PC-9 (cell line): ENCODE data around the gene CHRD. TPM values are rescaled to one million over a fixed set of nuclear protein-coding genes. Genes with fewer than 3 reads are reported as not detected.

Experiments used
- BruUV-seq: library from RNA; stranded (reverse); fragments of 400-500 nt; replicated peaks from 2 replicates; lab custom pipeline; 2021; lab: Mats Ljungman, UMichigan
- CTCF ChIA-PET: fragments of 300-600 bp; sonication (Branson Sonifier 250); formaldehyde crosslinking; loops from one replicate; lab custom pipeline; 2022; ENCODE audit warnings: antibody characterized with exemption; lab: Charles Lee
- POLR2A ChIA-PET: fragments of 300-600 bp; sonication (Branson Sonifier 250); formaldehyde crosslinking; loops from one replicate; lab custom pipeline; 2022; ENCODE audit warnings: antibody characterized with exemption; ENCODE audit not compliant: unreplicated experiment; lab: Charles Lee
- DNase-seq, 2 experiments: peaks; one replicate each; pipeline versions ENCODE4 v3.0.0 to v3.0.0-alpha.2; 2015 to 2022; ENCODE audit warnings: mixed read lengths in 1 of 2
- H2AFZ ChIP-seq: fragments of 200-600 bp; sonication (generic); 2 replicates; pipeline ENCODE4 v1.8.1; 2017; ENCODE audit warnings: antibody characterized with exemption
- H3F3A ChIP-seq: fragments of 200-600 bp; sonication (generic); 2 replicates; pipeline ENCODE4 v1.8.1; 2017; ENCODE audit warnings: antibody characterized with exemption, mild to moderate bottlenecking, low read depth; ENCODE audit not compliant: insufficient read depth
- H3K27ac ChIP-seq: fragments of 200-600 bp; sonication (generic); 2 replicates; pipeline ENCODE4 v1.6.1; 2016; ENCODE audit warnings: mixed run types
- H3K27me3 ChIP-seq: fragments of 200-600 bp; sonication (generic); 2 replicates; pipeline ENCODE4 v1.6.1; 2016; ENCODE audit warnings: low read depth, mixed run types; ENCODE audit not compliant: insufficient read depth
- H3K36me3 ChIP-seq: fragments of 200-600 bp; sonication (generic); 2 replicates; pipeline ENCODE4 v1.6.1; 2016; ENCODE audit warnings: low read depth, mixed run types
- H3K4me1 ChIP-seq: fragments of 200-600 bp; sonication (generic); replicated peaks from 2 replicates; pipeline ENCODE4 v1.6.1; 2016; ENCODE audit warnings: mixed run types; ENCODE audit not compliant: insufficient read depth
- H3K4me2 ChIP-seq: fragments of 200-600 bp; sonication (generic); 2 replicates; pipeline ENCODE4 v1.6.1; 2017; ENCODE audit warnings: mixed run types
- H3K4me3 ChIP-seq: fragments of 200-600 bp; sonication (generic); 2 replicates; pipeline ENCODE4 v1.6.1; 2016; ENCODE audit warnings: mixed run types
- H3K79me2 ChIP-seq: fragments of 200-600 bp; sonication (generic); 2 replicates; pipeline ENCODE4 v1.6.1; 2017; ENCODE audit warnings: low read depth, mixed run types
- H3K9me2 ChIP-seq: fragments of 200-600 bp; sonication (generic); 2 replicates; pipeline ENCODE4 v1.8.1; 2017; ENCODE audit warnings: mild to moderate bottlenecking; ENCODE audit not compliant: insufficient read depth
- H3K9me3 ChIP-seq: fragments of 200-600 bp; sonication (generic); 2 replicates; pipeline ENCODE4 v1.8.1; 2016; ENCODE audit warnings: low read depth; ENCODE audit not compliant: insufficient read depth
- H4K20me1 ChIP-seq: fragments of 200-600 bp; sonication (generic); 2 replicates; pipeline ENCODE4 v1.8.1; 2017; ENCODE audit not compliant: insufficient read depth
- EZH2 ChIP-seq: fragments of 200-600 bp; sonication (generic); IDR thresholded peaks from 2 replicates; pipeline ENCODE4 v1.8.0; 2017; ENCODE audit warnings: antibody characterized with exemption, low read depth
- intact Hi-C: fragments of 100-400 bp; cut with micrococcal nuclease; formaldehyde crosslinking; loops from one replicate; pipeline ENCODE4 v1.10.0; 2022; ENCODE audit not compliant: unreplicated experiment
- total RNA-seq: library from RNA; stranded (reverse); gene quantifications from 2 replicates; pipeline ENCODE4 v1.2.3, GENCODE V29; 2021
- TF ChIP-seq, protein P1 (sequence below): fragments of 200-600 bp; sonication (generic); conservative IDR thresholded peaks from 2 replicates; pipeline ENCODE4 v1.6.1; 2017; ENCODE audit warnings: mixed run types, antibody characterized with exemption, mild to moderate bottlenecking, moderate library complexity

The CHRD gene
- total RNA-seq, 1 experiment from 2014 or later: not detected

DNA sequence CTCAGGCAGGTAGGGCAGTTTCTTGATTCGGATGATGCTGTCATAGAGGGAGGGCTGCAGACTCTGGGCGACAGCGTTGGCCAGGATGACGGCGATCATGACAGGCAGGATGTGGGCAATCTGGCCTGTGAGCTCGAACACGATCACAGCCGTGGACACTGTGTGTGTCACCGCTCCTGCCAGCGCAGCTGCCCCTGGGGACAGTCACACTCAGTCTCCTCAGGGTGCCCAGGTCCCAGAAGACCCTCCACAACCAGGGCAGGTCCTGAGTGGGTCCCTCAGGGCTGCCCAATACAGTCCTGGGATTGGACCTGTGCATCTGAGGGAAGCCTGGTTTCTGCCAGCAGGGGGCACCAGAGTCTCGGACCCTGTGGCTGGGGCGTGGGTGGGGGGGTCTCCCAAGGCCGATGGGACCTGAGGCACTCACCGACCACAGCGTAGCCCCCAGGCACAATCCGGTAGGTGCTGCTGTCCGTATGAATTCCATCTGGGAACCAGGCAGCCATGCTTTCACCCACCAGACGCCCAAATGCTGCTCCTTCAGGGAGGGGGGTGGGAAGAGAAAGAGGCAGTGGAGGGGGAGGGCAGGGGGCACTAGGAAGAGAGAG, 25.6 kb upstream of the CHRD start:
- Histone ChIP-seq H4K20me1 (no peaks in the 10 kb centered on the region), H3K36me3 (no peaks in the 10 kb centered on the region), H3K9me2 (no peaks in the 10 kb centered on the region), H3F3A (0 out of 2 replicates have a peak, but pooled peaks cover 5% of the 10 kb centered on the region), H3K27me3 (no peaks in the 10 kb centered on the region), H3K27ac (no peak overlapping the region), H3K4me3 (no peak overlapping the region), H3K79me2 (no peaks in the 10 kb centered on the region), H3K4me1 (no peaks in the 10 kb centered on the region), H3K4me2 (no peak overlapping the region), H3K9me3 (no peaks in the 10 kb centered on the region), H2AFZ (no peak overlapping the region)
- POLR2A ChIA-PET: no interaction called here
- CTCF ChIA-PET: interaction anchor here (1.2 to 2.1 kb wide), 2 partner anchors 17 to 192 kb away, joined by 4 read pairs; no protein-coding TSS in a partner anchor
- DNase-seq: peak in 1 of 2 experiments; percentile 54
- intact Hi-C loops: no loop called here
- TF ChIP-seq, protein P1, sequence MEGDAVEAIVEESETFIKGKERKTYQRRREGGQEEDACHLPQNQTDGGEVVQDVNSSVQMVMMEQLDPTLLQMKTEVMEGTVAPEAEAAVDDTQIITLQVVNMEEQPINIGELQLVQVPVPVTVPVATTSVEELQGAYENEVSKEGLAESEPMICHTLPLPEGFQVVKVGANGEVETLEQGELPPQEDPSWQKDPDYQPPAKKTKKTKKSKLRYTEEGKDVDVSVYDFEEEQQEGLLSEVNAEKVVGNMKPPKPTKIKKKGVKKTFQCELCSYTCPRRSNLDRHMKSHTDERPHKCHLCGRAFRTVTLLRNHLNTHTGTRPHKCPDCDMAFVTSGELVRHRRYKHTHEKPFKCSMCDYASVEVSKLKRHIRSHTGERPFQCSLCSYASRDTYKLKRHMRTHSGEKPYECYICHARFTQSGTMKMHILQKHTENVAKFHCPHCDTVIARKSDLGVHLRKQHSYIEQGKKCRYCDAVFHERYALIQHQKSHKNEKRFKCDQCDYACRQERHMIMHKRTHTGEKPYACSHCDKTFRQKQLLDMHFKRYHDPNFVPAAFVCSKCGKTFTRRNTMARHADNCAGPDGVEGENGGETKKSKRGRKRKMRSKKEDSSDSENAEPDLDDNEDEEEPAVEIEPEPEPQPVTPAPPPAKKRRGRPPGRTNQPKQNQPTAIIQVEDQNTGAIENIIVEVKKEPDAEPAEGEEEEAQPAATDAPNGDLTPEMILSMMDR: peak; percentile 93
- TF ChIP-seq EZH2: no peak
- BruUV-seq: no TSS peak

DNA sequence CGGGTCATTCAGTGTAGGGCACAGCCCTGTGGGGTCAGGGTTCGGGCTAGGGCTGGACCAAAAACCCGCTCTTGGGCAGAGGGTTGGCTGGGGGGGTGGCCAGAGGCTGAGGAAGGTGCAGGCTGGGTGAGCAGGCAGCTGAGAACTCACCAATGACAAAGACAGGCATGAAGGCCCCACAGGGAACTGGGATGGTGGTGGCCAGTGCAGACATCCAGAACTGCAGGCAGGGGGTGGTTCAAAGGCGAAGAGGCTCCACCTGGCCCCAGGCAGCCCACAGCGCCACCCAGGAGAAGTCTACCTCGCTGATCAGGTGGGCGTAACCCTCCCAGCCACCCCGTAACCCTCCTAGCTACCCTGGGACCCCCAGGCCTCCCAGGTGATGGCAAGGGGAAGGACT, 25.1 kb upstream of the CHRD start:
- H3K27me3 ChIP-seq: no peaks in the 10 kb centered on the region
- H4K20me1 ChIP-seq: no peaks in the 10 kb centered on the region
- H3K36me3 ChIP-seq: no peaks in the 10 kb centered on the region
- no peaks in the 10 kb centered on the region for H3K9me3 ChIP-seq
- intact Hi-C loops: no loop called here
- H3K4me1 ChIP-seq: no peaks in the 10 kb centered on the region
- H3F3A ChIP-seq: 0 out of 2 replicates have a peak, but pooled peaks cover 5% of the 10 kb centered on the region
- POLR2A ChIA-PET: no interaction called here
- no peaks in the 10 kb centered on the region for H3K9me2 ChIP-seq
- no peak overlapping the region for H3K4me2 ChIP-seq
- no TSS peak for BruUV-seq
- H2AFZ ChIP-seq: no peak overlapping the region
- no peak for TF ChIP-seq EZH2
- TF ChIP-seq, protein P1: no peak
- H3K4me3 ChIP-seq: no peak overlapping the region
- no peak for DNase-seq
- H3K79me2 ChIP-seq: no peaks in the 10 kb centered on the region
- H3K27ac ChIP-seq: no peak overlapping the region
- CTCF ChIA-PET: interaction anchor here (1.2 to 2.1 kb wide), 2 partner anchors 17 to 191 kb away, joined by 4 read pairs; no protein-coding TSS in a partner anchor

DNA sequence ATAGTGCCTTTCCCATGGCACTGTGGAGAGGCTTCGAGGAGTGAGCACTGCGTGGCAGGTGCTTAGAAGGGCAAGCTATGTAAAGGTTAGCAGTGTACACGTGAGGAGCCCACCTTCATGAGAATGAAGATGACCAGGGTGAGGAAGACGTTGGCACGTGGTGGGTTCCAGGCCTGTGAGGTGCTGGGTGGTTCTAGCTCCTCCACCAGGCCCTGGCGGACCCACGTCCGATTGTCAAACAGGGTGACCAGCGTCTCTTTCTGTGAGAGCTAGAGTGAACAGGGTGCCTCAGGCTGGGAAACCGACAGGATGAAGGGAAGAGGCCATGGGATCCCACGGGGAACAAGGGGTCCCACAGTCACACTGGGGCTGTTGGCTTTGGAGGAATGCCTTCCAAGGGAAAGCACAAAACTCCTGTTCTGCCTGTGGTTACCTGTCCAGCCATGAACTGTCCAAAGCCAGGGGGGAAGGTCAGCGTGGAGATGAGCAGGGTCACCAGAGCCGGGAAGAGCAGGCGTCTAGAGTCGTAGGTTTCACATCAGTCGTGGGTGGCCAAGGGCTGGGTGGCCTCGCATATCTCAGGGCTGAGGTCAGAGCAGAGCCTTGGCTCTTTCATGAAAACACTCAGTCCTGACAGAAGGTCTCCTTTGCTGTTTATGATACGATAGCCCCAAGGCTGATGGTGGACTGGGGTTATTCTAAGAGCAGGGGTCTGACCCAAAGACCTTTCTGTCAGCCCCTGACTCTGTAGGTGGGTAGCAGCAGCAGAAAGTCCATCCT, 24.4 kb upstream of the CHRD start:
- peaks cover 5% of the 10 kb centered on the region for H3K79me2 ChIP-seq
- TF ChIP-seq, protein P1: no peak
- no peak for TF ChIP-seq EZH2
- POLR2A ChIA-PET: no interaction called here
- no peaks in the 10 kb centered on the region for H3K9me2 ChIP-seq
- intact Hi-C loops: no loop called here
- H2AFZ ChIP-seq: no peak overlapping the region
- no TSS peak for BruUV-seq
- CTCF ChIA-PET: interaction anchor here (1.2 kb wide), 1 partner anchor 16 kb away, joined by 4 read pairs; no protein-coding TSS in a partner anchor
- no peaks in the 10 kb centered on the region for H3K9me3 ChIP-seq
- DNase-seq: no peak
- H3K36me3 ChIP-seq: no peaks in the 10 kb centered on the region
- H3K4me1 ChIP-seq: peaks cover 5% of the 10 kb centered on the region
- no peaks in the 10 kb centered on the region for H3F3A ChIP-seq
- H3K27ac ChIP-seq: no peak overlapping the region
- H3K27me3 ChIP-seq: no peaks in the 10 kb centered on the region
- H3K4me2 ChIP-seq: no peak overlapping the region
- no peaks in the 10 kb centered on the region for H4K20me1 ChIP-seq
- H3K4me3 ChIP-seq: no peak overlapping the region
